Medulla oblongata (tissue), 1 donor: ENCODE data around the gene HS6ST3.

Experiments
- DNase-seq: peaks from one replicate; pipeline ENCODE4 v3.0.0-alpha.2; 2015; ENCODE audit errors: extremely low spot score

Gene HS6ST3

GRCh38 chr13:96539791-96540190 lies 449.9 kb downstream of the HS6ST3 start:
- no peak for DNase-seq

- no peak for DNase-seq
Measured at GRCh38 chr13:96540670-96541069, 450.8 kb downstream of the HS6ST3 start.

DNA sequence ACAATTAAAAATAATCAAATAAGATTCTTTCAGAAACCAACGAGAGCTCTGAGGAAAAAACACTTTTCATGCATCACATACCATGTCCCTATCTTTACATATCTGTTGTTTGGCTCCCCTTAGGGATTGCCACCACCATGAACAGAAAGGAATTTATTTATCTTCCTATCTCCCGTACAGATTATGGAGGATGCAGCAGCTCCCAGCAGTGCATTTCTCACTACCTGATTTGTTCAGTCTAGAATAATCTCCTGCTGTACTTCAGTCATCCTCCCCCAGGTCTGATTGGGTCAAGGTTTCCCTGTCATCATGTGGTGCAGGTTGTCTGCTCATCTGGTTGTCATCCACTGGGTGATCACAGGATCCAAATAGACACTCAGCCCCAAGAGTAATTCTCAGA lies 453.1 kb downstream of the HS6ST3 start:
- DNase-seq, result no peak

DNA sequence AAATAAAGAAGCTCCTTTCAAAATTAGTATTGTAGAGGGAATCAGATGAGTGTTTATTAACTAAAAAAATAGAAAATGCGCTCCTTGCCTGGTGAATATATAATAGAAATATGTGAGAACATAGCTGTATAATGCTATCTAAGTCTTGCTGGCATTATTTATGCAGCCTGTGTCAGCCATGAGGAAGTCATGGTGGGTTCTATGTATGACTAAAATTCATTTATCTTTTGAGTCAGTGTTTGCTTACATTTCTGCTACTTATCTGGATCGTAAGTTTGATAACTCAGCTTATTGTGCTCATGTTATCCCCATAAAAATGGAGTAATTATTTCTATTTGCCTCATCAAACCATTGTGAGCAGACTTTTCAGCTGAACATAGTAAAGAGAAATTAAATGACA lies 455.1 kb downstream of the HS6ST3 start:
- DNase-seq, result no peak

DNA sequence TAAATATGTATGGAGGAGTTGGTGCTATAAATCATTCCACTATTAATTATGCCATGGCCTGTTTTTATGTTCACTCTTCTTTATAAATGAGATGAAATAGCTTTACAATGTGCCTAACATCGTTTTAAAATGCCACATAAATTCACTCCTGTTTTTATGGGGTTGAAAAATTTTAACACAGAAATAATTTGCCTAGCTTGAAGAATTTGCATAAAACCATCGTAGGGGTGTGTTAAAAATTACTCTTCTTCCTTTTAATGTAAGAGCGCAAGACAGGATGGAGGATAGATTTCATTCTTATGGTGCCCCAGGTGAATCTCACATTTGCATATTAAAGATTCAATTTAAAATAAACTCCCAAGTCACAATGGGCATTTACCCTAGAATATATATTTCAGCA lies 456.6 kb downstream of the HS6ST3 start:
- no peak for DNase-seq

DNA sequence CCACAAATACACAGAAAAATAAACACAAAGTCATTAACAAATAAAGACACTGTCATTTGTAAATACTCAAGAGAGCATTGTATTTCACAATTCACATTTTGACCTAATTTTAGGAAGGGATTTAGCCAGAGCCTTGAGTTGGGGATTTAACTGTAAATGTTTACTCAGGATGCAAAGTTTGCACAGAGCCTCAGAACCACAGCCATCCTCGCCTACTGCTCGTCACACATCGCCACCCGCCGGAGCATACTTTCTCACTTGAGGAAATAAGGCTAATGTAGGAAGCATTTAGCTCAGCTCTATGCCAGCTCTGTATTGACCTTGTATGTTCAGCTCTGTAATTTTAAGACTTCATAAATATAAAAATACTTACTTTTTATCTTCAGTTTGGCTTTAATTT lies 461.6 kb downstream of the HS6ST3 start:
- DNase-seq, result no peak

DNA sequence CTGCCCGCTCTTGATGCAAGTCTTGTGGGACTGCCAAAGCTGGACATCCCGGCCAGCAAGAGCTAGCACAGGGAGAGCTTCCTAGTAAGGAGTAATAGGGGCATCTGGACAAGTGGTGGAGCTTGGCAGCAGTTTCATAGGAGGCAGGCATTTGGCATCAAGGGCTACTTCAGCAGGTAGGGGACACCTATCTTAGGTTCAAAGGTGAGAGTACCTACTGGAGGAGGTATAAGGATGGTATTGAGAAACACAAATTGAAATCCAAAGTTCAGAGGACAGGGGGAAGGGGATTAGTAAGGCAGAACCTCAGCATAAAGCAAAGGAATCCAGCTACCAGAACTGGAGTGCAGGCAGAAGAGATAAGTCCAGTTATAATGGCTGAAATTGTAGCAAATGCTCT lies 462.7 kb downstream of the HS6ST3 start:
- DNase-seq, result no peak

- DNase-seq, result no peak
Measured at GRCh38 chr13:96553796-96554195, 463.9 kb downstream of the HS6ST3 start.

DNA sequence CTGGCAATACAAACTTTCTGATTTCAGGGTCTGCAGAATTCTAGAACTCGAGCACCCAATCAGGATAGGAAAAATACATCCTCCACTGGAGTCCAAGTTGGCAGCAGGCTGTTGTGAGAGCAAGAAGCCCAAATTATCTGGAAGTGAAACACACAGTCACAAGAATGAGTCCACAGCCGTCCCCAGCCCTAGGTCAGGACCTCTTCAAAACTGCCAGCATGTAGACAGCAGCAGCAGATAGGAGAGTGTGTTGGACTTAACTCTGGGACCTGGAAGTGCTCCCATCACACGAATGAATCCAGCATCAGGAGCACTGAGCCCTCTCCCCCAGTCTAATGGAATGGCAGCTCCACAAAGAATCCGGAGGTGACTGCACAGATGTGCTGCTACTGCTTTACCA lies 483.7 kb downstream of the HS6ST3 start:
- DNase-seq, result no peak

GRCh38 chr13:96575423-96576320 lies 485.8 kb downstream of the HS6ST3 start:
- DNase-seq, result no peak

DNA sequence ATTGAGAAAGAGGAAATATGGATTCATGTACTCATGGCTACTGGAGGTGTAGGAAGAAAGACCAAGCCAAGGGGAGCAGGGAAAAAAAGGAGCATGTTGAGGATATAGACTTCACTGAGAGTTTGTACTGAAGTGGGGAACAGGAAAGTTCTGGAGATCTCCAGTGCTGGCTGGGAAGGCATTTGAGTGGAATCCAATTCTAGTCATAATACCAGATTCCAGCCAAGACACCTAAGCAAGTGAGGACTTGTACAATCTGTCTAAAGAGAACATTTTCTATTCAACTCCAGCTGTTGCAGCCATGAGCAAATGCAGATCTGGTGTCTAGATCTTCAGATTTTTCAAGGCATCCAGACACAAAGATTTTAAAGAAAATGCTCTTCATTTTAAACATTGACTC lies 491.8 kb downstream of the HS6ST3 start:
- no peak for DNase-seq

DNA sequence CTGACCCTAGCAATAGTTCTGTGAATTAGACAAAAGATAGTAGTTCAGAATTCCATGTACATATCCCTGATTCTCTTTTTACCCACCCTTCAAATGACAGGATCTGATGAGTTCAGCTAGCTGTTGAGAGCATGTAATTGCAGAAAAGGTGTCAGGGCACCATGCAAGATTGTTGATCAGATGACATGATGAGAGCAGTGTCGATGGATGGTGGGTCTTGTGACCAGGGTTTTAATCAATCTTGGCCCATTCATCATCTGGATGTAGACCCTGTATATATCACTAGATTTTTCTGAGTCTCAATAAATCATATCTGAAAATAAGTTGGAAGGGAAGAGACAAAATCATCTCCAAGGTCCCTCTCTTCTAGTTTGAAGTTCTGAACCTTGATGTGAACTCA lies 525.3 kb downstream of the HS6ST3 start:
- DNase-seq, result no peak

DNA sequence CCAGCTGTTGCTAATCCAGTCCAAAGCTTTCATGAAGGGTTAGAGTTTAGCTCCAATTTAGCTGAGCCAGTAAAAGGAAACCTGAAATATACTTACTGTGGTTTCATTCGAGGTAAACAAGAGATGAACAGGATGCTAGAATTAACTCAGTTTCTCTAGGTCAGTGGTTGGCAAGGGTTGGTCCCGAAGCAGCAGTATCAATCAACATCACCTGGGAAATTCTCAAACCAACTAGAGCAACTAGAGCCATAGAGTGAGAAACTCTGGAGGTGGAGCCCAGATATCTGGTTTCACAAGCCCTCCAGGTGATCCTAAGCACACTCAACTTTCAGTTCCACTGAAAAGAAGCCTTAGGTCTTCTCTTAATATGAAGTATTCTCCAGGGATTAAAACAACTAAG lies 527.6 kb downstream of the HS6ST3 start:
- DNase-seq, result no peak

DNA sequence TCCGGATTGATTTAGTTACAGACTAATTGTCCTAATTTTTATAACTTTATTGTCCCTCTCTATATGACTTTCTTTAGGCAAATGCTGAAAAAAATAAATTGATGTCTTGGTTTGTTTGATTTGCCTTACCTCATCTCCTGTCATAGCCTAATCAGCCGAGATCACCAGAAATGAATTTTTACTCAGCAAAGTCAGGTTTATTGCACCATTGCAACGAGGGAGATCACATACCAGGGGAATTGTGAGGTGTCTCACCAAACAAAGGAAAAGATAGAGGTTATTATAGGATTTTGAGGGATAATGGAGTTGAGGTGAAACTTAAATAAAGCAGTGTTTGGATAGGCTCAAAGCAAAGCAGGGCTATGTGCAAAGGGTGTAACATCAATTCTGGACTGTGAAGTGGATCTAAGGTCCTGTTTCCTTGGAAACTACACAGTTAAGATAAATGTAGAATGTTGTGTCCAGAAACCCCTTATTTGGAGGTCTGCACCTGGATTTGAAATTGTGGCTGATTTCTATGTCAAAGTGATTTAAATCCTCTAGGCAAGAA lies 531.8 kb downstream of the HS6ST3 start:
- no peak for DNase-seq

- no peak for DNase-seq
Measured at GRCh38 chr13:96629331-96629730, 539.4 kb downstream of the HS6ST3 start.

- peak; percentile 21 for DNase-seq
Measured at GRCh38 chr13:96632536-96633320, 542.8 kb downstream of the HS6ST3 start.

- DNase-seq, result no peak
Measured at GRCh38 chr13:96636001-96636709, 546.2 kb downstream of the HS6ST3 start.

GRCh38 chr13:96637039-96637438 lies 547.1 kb downstream of the HS6ST3 start:
- no peak for DNase-seq

GRCh38 chr13:96646101-96646500 lies 556.2 kb downstream of the HS6ST3 start:
- no peak for DNase-seq

- no peak for DNase-seq
Measured at GRCh38 chr13:96646515-96647211, 556.8 kb downstream of the HS6ST3 start.

DNA sequence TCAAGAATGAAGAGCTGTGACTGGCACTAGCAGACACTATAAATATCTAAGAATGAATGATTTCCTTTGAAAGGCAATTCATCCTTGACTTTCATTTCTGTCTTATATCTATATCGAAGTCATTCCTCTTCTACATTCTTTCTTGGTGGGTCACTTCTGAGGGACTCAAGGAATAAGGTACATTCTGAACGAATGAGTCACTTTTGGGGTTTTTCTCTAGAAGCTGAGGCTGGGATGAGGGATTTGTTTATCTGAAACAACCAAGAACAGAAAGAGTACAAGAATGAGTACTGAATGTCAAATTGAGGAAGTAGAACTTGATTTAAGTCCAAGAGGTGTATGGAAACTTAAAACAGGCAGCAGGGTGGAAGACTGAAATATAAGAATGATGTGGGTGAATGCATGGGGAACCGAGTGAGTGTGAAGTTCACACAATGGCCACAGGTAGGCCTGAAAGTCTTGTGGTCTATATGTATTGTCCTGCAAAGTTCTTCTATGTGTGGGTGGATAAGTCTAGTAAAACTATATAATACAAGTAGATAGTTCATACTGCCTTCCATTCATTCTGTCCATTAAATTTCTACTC lies 560.5 kb downstream of the HS6ST3 start:
- DNase-seq, result no peak
